Activated CD8-positive, alpha-beta T cell treated with anti-CD3 and anti-CD28 coated beads for 36 hours (primary cell): ENCODE measurements around the gene ZNF14. TPM values are rescaled to one million over a fixed set of nuclear protein-coding genes. Genes with fewer than 3 reads are reported as not detected.
A peak's percentile ranks its signal among the peaks of the same experiment; 100 is the strongest.
"Not testable (repeated sequence)": the region's sequence is repeated elsewhere in the genome, so short reads cannot be mapped to it uniquely, and the experiment has no call there.

Experiments used
- ATAC-seq: fragments of 200-7000 bp; cut with Tn5 transposase; one replicate; pipeline ENCODE4 v1.10.0; 2021; ENCODE audit warnings: mild to moderate bottlenecking, moderate library complexity
- CTCF ChIA-PET: fragments of 350-600 bp; sonication (Branson Sonifier 250); formaldehyde crosslinking; loops from one replicate; lab custom pipeline; 2021; ENCODE audit warnings: antibody characterized with exemption; lab: Charles Lee
- POLR2A ChIA-PET: fragments of 350-600 bp; sonication (Branson Sonifier 250); formaldehyde crosslinking; loops from one replicate; lab custom pipeline; 2021; ENCODE audit warnings: antibody characterized with exemption; lab: Charles Lee
- DNase-seq: peaks from one replicate; pipeline ENCODE4 v3.0.0-alpha.2; 2020
- H3K27ac Mint-ChIP-seq: one replicate; pipeline ENCODE4 v1.8.0; 2021; ENCODE audit warnings: mild to moderate bottlenecking, mixed read lengths
- H3K27me3 Mint-ChIP-seq: one replicate; pipeline ENCODE4 v1.8.0; 2021; ENCODE audit warnings: mixed read lengths
- H3K36me3 Mint-ChIP-seq: one replicate; pipeline ENCODE4 v1.8.0; 2021; ENCODE audit warnings: low read depth, mixed read lengths
- H3K4me1 Mint-ChIP-seq: one replicate; pipeline ENCODE4 v1.8.0; 2021; ENCODE audit warnings: low read depth, mixed read lengths
- H3K4me3 Mint-ChIP-seq: one replicate; pipeline ENCODE4 v1.8.0; 2021; ENCODE audit warnings: mild to moderate bottlenecking, moderate library complexity, mixed read lengths
- H3K9me3 Mint-ChIP-seq: one replicate; pipeline ENCODE4 v1.8.0; 2021; ENCODE audit warnings: mixed read lengths
- CTCF ChIP-seq: fragments of 200-600 bp; IDR thresholded peaks from one replicate; pipeline ENCODE4 v1.8.0; 2022; ENCODE audit warnings: antibody characterized with exemption, mild to moderate bottlenecking
- intact Hi-C: fragments of 100-400 bp; cut with micrococcal nuclease; formaldehyde crosslinking; loops from one replicate; pipeline ENCODE4 v1.10.0; 2022
- total RNA-seq, 2 experiments: library from RNA; stranded (reverse); gene quantifications; one replicate each; pipeline ENCODE4 v1.2.3, GENCODE V29; 2021

ZNF14 gene
- total RNA-seq, 2 experiments from 2014 or later: 8.6 to 9.3 TPM

GRCh38 chr19:19704836-19705235 is 28.1 kb downstream of the ZNF14 start:
- POLR2A ChIA-PET: no interaction called here
- DNase-seq (no peak), ATAC-seq (no peak)
- CTCF ChIA-PET: interaction anchor here (1.4 kb wide), 1 partner anchor 10 kb away, joined by 3 read pairs; no protein-coding TSS in a partner anchor
- Mint-ChIP-seq H3K36me3 (peaks cover 55% of the 10 kb centered on the region), H3K4me3 (no peak overlapping the region), H3K9me3 (peaks cover 62% of the 10 kb centered on the region), H3K4me1 (no peaks in the 10 kb centered on the region), H3K27me3 (no peaks in the 10 kb centered on the region), H3K27ac (no peak overlapping the region)
- TF ChIP-seq CTCF: no peak
- intact Hi-C loops: no loop called here

- CTCF ChIA-PET: not testable (repeated sequence)
Measured at GRCh38 chr19:19700493-19700892, 32.4 kb downstream of the ZNF14 start.

GRCh38 chr19:19697589-19697988 is 35.3 kb downstream of the ZNF14 start:
- Mint-ChIP-seq H3K27ac (no peak overlapping the region), H3K9me3 (peaks cover 14% of the 10 kb centered on the region), H3K4me3 (no peak overlapping the region), H3K27me3 (no peaks in the 10 kb centered on the region), H3K4me1 (no peaks in the 10 kb centered on the region), H3K36me3 (peaks cover 8% of the 10 kb centered on the region)
- DNase-seq (no peak), ATAC-seq (no peak)
- no peak for TF ChIP-seq CTCF
- intact Hi-C loops: no loop called here
- ChIA-PET POLR2A (no interaction called here), CTCF (no interaction called here)

More at GRCh38 chr19:19700493-19700892, 32.4 kb downstream of the ZNF14 start:
- H3K4me1 Mint-ChIP-seq, POLR2A ChIA-PET, ATAC-seq, H3K27ac Mint-ChIP-seq, H3K4me3 Mint-ChIP-seq, intact Hi-C loops, H3K27me3 Mint-ChIP-seq, DNase-seq: not testable (repeated sequence)
- H3K36me3 Mint-ChIP-seq: peaks cover 24% of the 10 kb centered on the region
- H3K9me3 Mint-ChIP-seq: peaks cover 27% of the 10 kb centered on the region

- TF ChIP-seq CTCF: no peak
- ChIA-PET CTCF (no interaction called here), POLR2A (interaction anchor here (1.1 kb wide), 1 partner anchor 28 kb away, joined by 3 read pairs; no protein-coding TSS in a partner anchor)
- Mint-ChIP-seq H3K4me1 (no peaks in the 10 kb centered on the region), H3K36me3 (peaks cover 9% of the 10 kb centered on the region), H3K27ac (no peak overlapping the region), H3K9me3 (peaks cover 13% of the 10 kb centered on the region), H3K4me3 (no peak overlapping the region), H3K27me3 (no peaks in the 10 kb centered on the region)
- no peak for ATAC-seq
- no peak for DNase-seq
- intact Hi-C loops: no loop called here
Measured at GRCh38 chr19:19696386-19696785, 36.5 kb downstream of the ZNF14 start.

GRCh38 chr19:19691683-19692082 is 41.2 kb downstream of the ZNF14 start:
- no peak for TF ChIP-seq CTCF
- ATAC-seq (no peak), DNase-seq (no peak)
- H3K4me1 Mint-ChIP-seq: no peaks in the 10 kb centered on the region
- no peak overlapping the region for H3K27ac Mint-ChIP-seq
- ChIA-PET CTCF (no interaction called here), POLR2A (interaction anchor here (0.8 to 0.9 kb wide), 2 partner anchors 17 to 24 kb away, joined by 3 read pairs; no protein-coding TSS in a partner anchor)
- peaks cover 17% of the 10 kb centered on the region for H3K36me3 Mint-ChIP-seq
- peaks cover 11% of the 10 kb centered on the region for H3K9me3 Mint-ChIP-seq
- intact Hi-C loops: no loop called here
- H3K27me3 Mint-ChIP-seq: no peaks in the 10 kb centered on the region
- no peak overlapping the region for H3K4me3 Mint-ChIP-seq

- H3K4me3 Mint-ChIP-seq, H3K4me1 Mint-ChIP-seq, H3K27ac Mint-ChIP-seq, CTCF ChIA-PET, H3K27me3 Mint-ChIP-seq, intact Hi-C loops: not testable (repeated sequence)
- H3K36me3 Mint-ChIP-seq: peaks cover 35% of the 10 kb centered on the region
- ATAC-seq: peak; percentile 40
- POLR2A ChIA-PET: interaction anchor here (1.1 kb wide), 1 partner anchor 20 kb away, joined by 3 read pairs; no protein-coding TSS in a partner anchor
- peak; percentile 50 for DNase-seq
- H3K9me3 Mint-ChIP-seq: peaks cover 18% of the 10 kb centered on the region
Measured at GRCh38 chr19:19689023-19689422, 43.9 kb downstream of the ZNF14 start.
